HepG2 (cell line): ENCODE measurements around the gene NEMP2. TPM values are rescaled to one million over a fixed set of nuclear protein-coding genes. Genes with fewer than 3 reads are reported as not detected.

Experiments
- AGO1 ChIP-seq: fragments of 200-400 bp; formaldehyde crosslinking; IDR thresholded peaks from 2 replicates; pipeline ENCODE4 v1.6.1; 2017; ENCODE audit warnings: mild to moderate bottlenecking, low read depth, low read length, moderate library complexity; ENCODE audit not compliant: poor library complexity, severe bottlenecking
- CREB1 ChIP-seq, 2 experiments: fragments of 450-650 bp in 1 of 2; IDR thresholded peaks; 2 replicates each; pipeline ENCODE4 v1.6.1; 2016 to 2017; ENCODE audit warnings: control low read depth in 1 of 2, mild to moderate bottlenecking in 1 of 2, missing compliant biosample characterization in 1 of 2, missing genetic modification characterization in 1 of 2
- EHMT2 ChIP-seq: fragments of 200-600 bp; sonication (generic); IDR thresholded peaks from 2 replicates; pipeline ENCODE4 v1.7.0; 2017; ENCODE audit warnings: antibody characterized with exemption, low read depth, low read length, borderline replicate concordance
- MAFF ChIP-seq: IDR thresholded peaks from 2 replicates; pipeline ENCODE4 v1.6.1; 2011; ENCODE audit warnings: low read depth, low read length, improper control_type of control experiment
- NCOR1 ChIP-seq: fragments of 200-600 bp; sonication (generic); IDR thresholded peaks from 2 replicates; pipeline ENCODE4 v1.7.0; 2017; ENCODE audit warnings: antibody characterized with exemption, low read length, borderline replicate concordance
- RFX5 ChIP-seq: IDR thresholded peaks from 2 replicates; pipeline ENCODE4 v1.6.1; 2011; ENCODE audit warnings: low read depth, low read length, improper control_type of control experiment
- TFE3 ChIP-seq: IDR thresholded peaks from 2 replicates; pipeline ENCODE4 v1.6.1; 2016
- YY1 ChIP-seq: IDR thresholded peaks from 2 replicates; pipeline ENCODE4 v1.6.1; 2011; ENCODE audit warnings: low read length, low read depth, moderate library complexity, mild to moderate bottlenecking; ENCODE audit not compliant: insufficient read depth, insufficient replicate concordance
- ZBTB33 ChIP-seq: sonication (generic); formaldehyde crosslinking; IDR thresholded peaks from 2 replicates; pipeline ENCODE4 v1.4.0; 2020; ENCODE audit warnings: missing genetic modification reagents
- ZBTB34 ChIP-seq: sonication (generic); formaldehyde crosslinking; IDR thresholded peaks from 2 replicates; pipeline ENCODE4 v1.8.0; 2022; ENCODE audit warnings: mild to moderate bottlenecking, missing genetic modification reagents
- ZBTB46 ChIP-seq: sonication (generic); formaldehyde crosslinking; IDR thresholded peaks from 2 replicates; pipeline ENCODE4 v1.4.0; 2020; ENCODE audit warnings: mild to moderate bottlenecking, missing genetic modification reagents, borderline replicate concordance
- ZEB1 ChIP-seq: IDR thresholded peaks from 2 replicates; pipeline ENCODE4 v1.6.1; 2012; ENCODE audit warnings: mild to moderate bottlenecking, low read depth, inconsistent platforms; ENCODE audit not compliant: insufficient replicate concordance
- ZMYM4 ChIP-seq: sonication (generic); formaldehyde crosslinking; IDR thresholded peaks from 2 replicates; pipeline ENCODE4 v1.8.1; 2023; ENCODE audit warnings: mild to moderate bottlenecking, missing genetic modification reagents
- ZNF230 ChIP-seq: sonication (generic); formaldehyde crosslinking; IDR thresholded peaks from 2 replicates; pipeline ENCODE4 v1.4.0; 2020; ENCODE audit warnings: mild to moderate bottlenecking, missing genetic modification reagents
- ZNF232 ChIP-seq: sonication (generic); formaldehyde crosslinking; IDR thresholded peaks from 2 replicates; pipeline ENCODE4 v1.4.0; 2020; ENCODE audit warnings: missing genetic modification reagents, borderline replicate concordance
- ZNF552 ChIP-seq: sonication (generic); formaldehyde crosslinking; IDR thresholded peaks from 2 replicates; pipeline ENCODE4 v1.9.0; 2022; ENCODE audit warnings: missing genetic modification reagents, mild to moderate bottlenecking, borderline replicate concordance
- ZNF703 ChIP-seq: sonication (generic); formaldehyde crosslinking; IDR thresholded peaks from 2 replicates; pipeline ENCODE4 v1.5.1; 2020; ENCODE audit warnings: missing genetic modification reagents, mild to moderate bottlenecking, moderate library complexity, borderline replicate concordance
- ZSCAN20 ChIP-seq: sonication (generic); formaldehyde crosslinking; IDR thresholded peaks from 2 replicates; pipeline ENCODE4 v1.4.0; 2020; ENCODE audit warnings: missing genetic modification reagents, mild to moderate bottlenecking, borderline replicate concordance
- polyA plus RNA-seq, 8 experiments: library from polyadenylated mRNA; depleted of rRNA in 3 of 8; stranded (reverse) in 7 of 8; unstranded in 1 of 8; fragments of >200 nt; fragmentation: Illumina TruSeq in 4 of 8; extraction: Trizol in 4 of 8; gene quantifications; 2 replicates each; pipeline versions ENCODE4 v1.2.1 to v1.2.3, GENCODE V29; 2011 to 2016; ENCODE audit warnings: low read depth in 4 of 8, missing spikeins in 1 of 8, mixed read lengths in 1 of 8; ENCODE audit not compliant: insufficient read depth in 1 of 8
- total RNA-seq, 5 experiments: library from RNA; depleted of rRNA; stranded (reverse); fragments of >200 nt; fragmentation: Illumina TruSeq; extraction: Trizol; gene quantifications; 2 replicates each; pipeline ENCODE4 v1.2.3, GENCODE V29; 2016; ENCODE audit warnings: low read depth in 1 of 5
- TF ChIP-seq, protein P1 (sequence below): sonication (generic); formaldehyde crosslinking; IDR thresholded peaks from 2 replicates; pipeline ENCODE4 v1.8.0; 2022; ENCODE audit warnings: mild to moderate bottlenecking, missing genetic modification reagents, moderate library complexity
- TF ChIP-seq, protein P2 (sequence below): sonication (generic); formaldehyde crosslinking; IDR thresholded peaks from 2 replicates; pipeline ENCODE4 v1.8.1; 2023; ENCODE audit warnings: missing genetic modification reagents, mild to moderate bottlenecking, borderline replicate concordance

NEMP2 gene
- total and polyA plus RNA-seq, 2 of the 13 experiments (the other 11 are each of a cell fraction or from before 2014, with no cell fraction given), result 2.4 to 9.8 TPM

DNA sequence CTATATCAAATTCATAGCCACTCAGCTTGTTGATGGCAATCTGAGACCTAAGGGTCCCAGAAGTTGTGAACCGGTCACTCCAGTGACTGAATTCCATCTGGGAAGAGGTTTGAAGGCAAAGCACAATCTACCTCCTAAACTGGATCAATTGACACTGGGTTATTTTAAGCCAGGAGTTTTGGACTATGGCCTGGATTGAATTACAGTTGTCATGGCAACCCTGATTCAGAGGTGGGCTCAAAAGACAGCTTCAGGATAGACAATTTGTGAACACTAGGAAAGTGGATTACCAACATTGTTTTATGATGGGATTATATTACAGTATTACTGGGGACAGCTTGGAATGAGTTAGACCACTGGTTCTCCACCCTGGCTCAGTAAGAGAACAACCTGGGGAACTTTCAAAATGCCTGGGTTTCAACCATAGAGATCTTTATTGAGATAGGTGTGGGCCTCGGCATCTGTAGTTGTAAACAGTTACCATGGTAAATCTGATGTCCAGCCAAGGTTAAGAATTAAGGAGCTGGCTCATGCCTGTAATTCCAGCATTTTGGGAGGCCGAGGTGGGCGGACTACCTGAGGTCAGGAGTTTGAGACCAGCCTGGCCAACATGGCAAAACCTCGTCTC, 67.6 kb downstream of the NEMP2 start (continued):
- TF ChIP-seq, protein P1, sequence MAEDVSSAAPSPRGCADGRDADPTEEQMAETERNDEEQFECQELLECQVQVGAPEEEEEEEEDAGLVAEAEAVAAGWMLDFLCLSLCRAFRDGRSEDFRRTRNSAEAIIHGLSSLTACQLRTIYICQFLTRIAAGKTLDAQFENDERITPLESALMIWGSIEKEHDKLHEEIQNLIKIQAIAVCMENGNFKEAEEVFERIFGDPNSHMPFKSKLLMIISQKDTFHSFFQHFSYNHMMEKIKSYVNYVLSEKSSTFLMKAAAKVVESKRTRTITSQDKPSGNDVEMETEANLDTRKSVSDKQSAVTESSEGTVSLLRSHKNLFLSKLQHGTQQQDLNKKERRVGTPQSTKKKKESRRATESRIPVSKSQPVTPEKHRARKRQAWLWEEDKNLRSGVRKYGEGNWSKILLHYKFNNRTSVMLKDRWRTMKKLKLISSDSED, result no peak
- no peak for TF ChIP-seq MAFF
- no peak for TF ChIP-seq TFE3 (CRISPR knock-in tag)
- TF ChIP-seq ZSCAN20 (CRISPR knock-in tag), result peak; percentile 100
- TF ChIP-seq EHMT2, result peak; percentile 77; the same call in 1 of the 2 replicates
- no peak for TF ChIP-seq ZNF552 (CRISPR knock-in tag)
- TF ChIP-seq ZNF230 (CRISPR knock-in tag), result no peak
- TF ChIP-seq, protein P2, sequence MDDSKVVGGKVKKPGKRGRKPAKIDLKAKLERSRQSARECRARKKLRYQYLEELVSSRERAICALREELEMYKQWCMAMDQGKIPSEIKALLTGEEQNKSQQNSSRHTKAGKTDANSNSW, result no peak
- TF ChIP-seq YY1, result no peak
- TF ChIP-seq ZMYM4, result peak; percentile 58
- TF ChIP-seq ZBTB46 (CRISPR knock-in tag), result no peak
- TF ChIP-seq NCOR1, result no peak
- no peak for TF ChIP-seq AGO1
- TF ChIP-seq CREB1 (IDR thresholded peaks at IDR 0.05), result no peak
- no peak for TF ChIP-seq CREB1 (CRISPR knock-in tag; IDR thresholded peaks at IDR 0.05)
- no peak for TF ChIP-seq ZBTB34
- no peak for TF ChIP-seq ZNF703 (CRISPR knock-in tag)
- TF ChIP-seq RFX5, result no peak
- TF ChIP-seq ZEB1, result no peak
- TF ChIP-seq ZNF232 (CRISPR knock-in tag), result no peak
- TF ChIP-seq ZBTB33 (CRISPR knock-in tag), result no peak
